ENCODE data around the gene HOXD10. TPM values are rescaled to one million over a fixed set of nuclear protein-coding genes. Genes with fewer than 3 reads are reported as not detected.

The HOXD10 gene
- total RNA-seq, 2 donors from 2014 or later: 10.4 to 32.5 TPM

GRCh38 chr2:176103742-176104315, 12.7 kb upstream of the HOXD10 start:
- Histone ChIP-seq H3K36me3 (no peaks in the 10 kb centered on the region), H3K9me3 (no peaks in the 10 kb centered on the region), H3K27ac (peak overlapping the region; percentile 87 to 89), H3K27me3 (replicated peaks; ENCODE audit: insufficient read depth) (peaks cover 22% of the 10 kb centered on the region), H3K4me1 (replicated peaks) (no peaks in the 10 kb centered on the region), H3K4me3 (peak overlapping the region; percentile 32 to 45)
- 13% methylated on average over 17 of the region's 17 CpGs for WGBS
- TF ChIP-seq POLR2A (IDR thresholded peaks at IDR 0.05): no peak
- no peak for TF ChIP-seq CTCF (IDR thresholded peaks at IDR 0.05)
- TF ChIP-seq POLR2AphosphoS5 (IDR thresholded peaks at IDR 0.05): no peak
- DNase-seq (ENCODE audit: low spot score): peak; percentile 13
- intact Hi-C loops (cut with DNase I): no loop called here

- WGBS: 4% methylated on average over 56 of the region's 56 CpGs
- Histone ChIP-seq H3K4me1 (replicated peaks) (no peaks in the 10 kb centered on the region), H3K4me3 (peak overlapping the region; percentile 32 to 45), H3K9me3 (no peaks in the 10 kb centered on the region), H3K36me3 (no peaks in the 10 kb centered on the region), H3K27ac (peak overlapping the region; percentile 87 to 89), H3K27me3 (replicated peaks; ENCODE audit: insufficient read depth) (peaks cover 21% of the 10 kb centered on the region)
- peak; percentile 40 for TF ChIP-seq POLR2A (IDR thresholded peaks at IDR 0.05)
- TF ChIP-seq CTCF (IDR thresholded peaks at IDR 0.05): peak in 2 of 4 experiments; percentile 13
- TF ChIP-seq POLR2AphosphoS5 (IDR thresholded peaks at IDR 0.05): peak; percentile 23
- intact Hi-C loops (cut with DNase I): no loop called here
- DNase-seq (ENCODE audit: low spot score): no peak
These were observed 12.1 kb upstream of the HOXD10 start for GRCh38 chr2:176104316-176105077.

- DNase-seq (ENCODE audit: low spot score): no peak
- intact Hi-C loops (cut with DNase I): no loop called here
- Histone ChIP-seq H3K36me3 (no peaks in the 10 kb centered on the region), H3K4me3 (peak overlapping the region; percentile 32 to 45), H3K27me3 (replicated peaks; ENCODE audit: insufficient read depth) (peaks cover 22% of the 10 kb centered on the region), H3K27ac (peak overlapping the region; percentile 87 to 89), H3K9me3 (no peaks in the 10 kb centered on the region), H3K4me1 (replicated peaks) (no peaks in the 10 kb centered on the region)
- 21% methylated on average over 25 of the region's 25 CpGs for WGBS
- TF ChIP-seq POLR2A (IDR thresholded peaks at IDR 0.05): no peak
- no peak for TF ChIP-seq CTCF (IDR thresholded peaks at IDR 0.05)
- no peak for TF ChIP-seq POLR2AphosphoS5 (IDR thresholded peaks at IDR 0.05)
These were observed 11.4 kb upstream of the HOXD10 start for GRCh38 chr2:176105078-176105729.

- H3K9me3 ChIP-seq: no peaks in the 10 kb centered on the region
- peak overlapping the region; percentile 32 to 45 for H3K4me3 ChIP-seq
- intact Hi-C loops (cut with DNase I): no loop called here
- no peaks in the 10 kb centered on the region for H3K4me1 ChIP-seq (replicated peaks)
- DNase-seq (ENCODE audit: low spot score): no peak
- peak overlapping the region; percentile 87 to 89 for H3K27ac ChIP-seq
- no peak for TF ChIP-seq POLR2A (IDR thresholded peaks at IDR 0.05)
- no peak for TF ChIP-seq CTCF (IDR thresholded peaks at IDR 0.05)
- TF ChIP-seq POLR2AphosphoS5 (IDR thresholded peaks at IDR 0.05): no peak
- 24% methylated on average over 25 of the region's 25 CpGs for WGBS
- peaks cover 22% of the 10 kb centered on the region for H3K27me3 ChIP-seq (replicated peaks; ENCODE audit: insufficient read depth)
- no peaks in the 10 kb centered on the region for H3K36me3 ChIP-seq
These were observed 10.6 kb upstream of the HOXD10 start for GRCh38 chr2:176105730-176106580.
